ENCODE results near the gene CHCT1.

DNA sequence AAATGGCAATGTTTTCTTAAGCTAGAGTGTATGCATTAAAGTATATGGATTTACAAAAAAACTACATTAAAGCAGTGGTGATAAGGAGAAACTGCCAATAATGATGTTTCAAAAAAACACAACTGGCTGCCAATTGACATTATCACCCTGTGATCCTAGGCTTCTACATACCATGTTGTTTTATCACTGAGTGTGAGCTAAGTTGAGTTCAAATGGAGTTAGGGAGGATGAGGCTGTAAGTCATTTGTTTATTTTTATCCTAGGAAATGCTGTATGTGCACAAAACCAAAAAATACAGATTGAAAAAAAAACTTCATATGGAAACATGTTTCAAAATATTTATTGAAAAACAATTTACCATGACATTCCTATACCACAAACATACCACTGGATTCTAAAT is 22.9 kb downstream of the CHCT1 start:
- no peak for TF ChIP-seq CTCF (IDR thresholded peaks at IDR 0.05)
- TF ChIP-seq, protein P1, sequence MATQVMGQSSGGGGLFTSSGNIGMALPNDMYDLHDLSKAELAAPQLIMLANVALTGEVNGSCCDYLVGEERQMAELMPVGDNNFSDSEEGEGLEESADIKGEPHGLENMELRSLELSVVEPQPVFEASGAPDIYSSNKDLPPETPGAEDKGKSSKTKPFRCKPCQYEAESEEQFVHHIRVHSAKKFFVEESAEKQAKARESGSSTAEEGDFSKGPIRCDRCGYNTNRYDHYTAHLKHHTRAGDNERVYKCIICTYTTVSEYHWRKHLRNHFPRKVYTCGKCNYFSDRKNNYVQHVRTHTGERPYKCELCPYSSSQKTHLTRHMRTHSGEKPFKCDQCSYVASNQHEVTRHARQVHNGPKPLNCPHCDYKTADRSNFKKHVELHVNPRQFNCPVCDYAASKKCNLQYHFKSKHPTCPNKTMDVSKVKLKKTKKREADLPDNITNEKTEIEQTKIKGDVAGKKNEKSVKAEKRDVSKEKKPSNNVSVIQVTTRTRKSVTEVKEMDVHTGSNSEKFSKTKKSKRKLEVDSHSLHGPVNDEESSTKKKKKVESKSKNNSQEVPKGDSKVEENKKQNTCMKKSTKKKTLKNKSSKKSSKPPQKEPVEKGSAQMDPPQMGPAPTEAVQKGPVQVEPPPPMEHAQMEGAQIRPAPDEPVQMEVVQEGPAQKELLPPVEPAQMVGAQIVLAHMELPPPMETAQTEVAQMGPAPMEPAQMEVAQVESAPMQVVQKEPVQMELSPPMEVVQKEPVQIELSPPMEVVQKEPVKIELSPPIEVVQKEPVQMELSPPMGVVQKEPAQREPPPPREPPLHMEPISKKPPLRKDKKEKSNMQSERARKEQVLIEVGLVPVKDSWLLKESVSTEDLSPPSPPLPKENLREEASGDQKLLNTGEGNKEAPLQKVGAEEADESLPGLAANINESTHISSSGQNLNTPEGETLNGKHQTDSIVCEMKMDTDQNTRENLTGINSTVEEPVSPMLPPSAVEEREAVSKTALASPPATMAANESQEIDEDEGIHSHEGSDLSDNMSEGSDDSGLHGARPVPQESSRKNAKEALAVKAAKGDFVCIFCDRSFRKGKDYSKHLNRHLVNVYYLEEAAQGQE (IDR thresholded peaks at IDR 0.05; ENCODE audit: insufficient read depth in 1 of 2, low read depth in 2 of 2, low read length in 1 of 2), result no peak
- no peak for TF ChIP-seq POLR2AphosphoS5 (IDR thresholded peaks at IDR 0.05; ENCODE audit: low read depth, low read length)
- no peak for TF ChIP-seq SIN3A (IDR thresholded peaks at IDR 0.05; ENCODE audit: borderline replicate concordance, insufficient read depth, low read depth, low read length)
- no peak for TF ChIP-seq TCF7L2 (IDR thresholded peaks at IDR 0.05; ENCODE audit: low read depth, low read length)

Measured in Panc1 (cell line).